Right lobe of liver (tissue), 6 donors: Measurements from ENCODE around the gene ZDHHC5. TPM values are rescaled to one million over a fixed set of nuclear protein-coding genes. Genes with fewer than 3 reads are reported as not detected.

Experiments
- ATAC-seq, 4 donors: fragments of 200-7000 bp; cut with Tn5 transposase; one replicate each; pipeline ENCODE4 v1.9.1; 2020; ENCODE audit warnings: mild to moderate bottlenecking in 4 of 4, moderate library complexity in 4 of 4
- DNase-seq, 3 donors: peaks; one replicate each; pipeline ENCODE4 v3.0.0-alpha.2; 2020
- H3K27ac ChIP-seq, 3 donors: fragments of 200-600 bp; one replicate each; pipeline ENCODE4 v1.8.0; 2022
- H3K27me3 ChIP-seq, 2 donors: fragments of 200-600 bp; one replicate each; pipeline ENCODE4 v1.8.0; 2022
- H3K36me3 ChIP-seq, 4 donors: fragments of 200-600 bp; sonication (generic) in 1 of 4; one replicate each; pipeline versions ENCODE4 v1.5.1 to v1.8.0; 2017 to 2022; ENCODE audit warnings: control low read depth in 1 of 4
- H3K4me1 ChIP-seq, 4 donors: fragments of 200-600 bp; sonication (generic) in 1 of 4; one replicate each; pipeline versions ENCODE4 v1.5.1 to v1.8.0; 2017 to 2022; ENCODE audit warnings: control low read depth in 1 of 4
- H3K4me3 ChIP-seq, 3 donors: fragments of 200-600 bp; one replicate each; pipeline ENCODE4 v1.8.0; 2022
- H3K9me3 ChIP-seq, 4 donors: fragments of 200-600 bp; sonication (generic) in 1 of 4; one replicate each; pipeline versions ENCODE4 v1.5.1 to v1.8.0; 2017 to 2022; ENCODE audit warnings: control low read depth in 1 of 4
- CTCF ChIP-seq, 4 donors: fragments of 200-600 bp in 3 of 4; fragments of 450-650 bp in 1 of 4; IDR thresholded peaks; one replicate each; pipeline versions ENCODE4 v1.5.1 to v1.8.0; 2016 to 2022; ENCODE audit warnings: antibody characterized with exemption in 4 of 4, mild to moderate bottlenecking in 2 of 4
- POLR2A ChIP-seq: fragments of 450-650 bp; IDR thresholded peaks from one replicate; pipeline ENCODE4 v1.6.1; 2017; ENCODE audit warnings: antibody characterized with exemption, mild to moderate bottlenecking
- WGBS: methylation state at CpG from one replicate; pipeline ENCODE4 v1.1.6; 2018; ENCODE audit warnings: low coverage, low lambda C conversion rate; ENCODE audit not compliant: insufficient coverage; ENCODE audit errors: missing lambda C conversion rate; 5-methylcytosine and 5-hydroxymethylcytosine counted together
- intact Hi-C, 2 donors: fragments of 100-400 bp; cut with DNase I; formaldehyde crosslinking; loops; one replicate each; pipeline versions ENCODE4 v1.11.2 to v1.14.1; 2022
- total RNA-seq, 6 experiments: library from RNA; depleted of rRNA in 2 of 6; stranded (reverse); fragments of >200 nt in 2 of 6; fragmentation: NEBNext Ultra II Directional in 3 of 6; extraction: Animal tissue kit (Norgen Biotek cat#: 25700) in 3 of 6; gene quantifications; one replicate each; pipeline versions ENCODE4 v1.1.0 to v1.2.4, GENCODE V29; 2016 to 2023
- donor health status: DM: no; HTN: yes; CAD: no.
- donor health status: DM: no; HTN: no; CAD: no.
- donor health status: DM: no; HTN: no; CAD: no.
- donor health status: DM: no; HTN: yes; CAD: no.
- donor health status: DM: no; HTN: yes; CAD: no.

ZDHHC5 gene
- total RNA-seq, 6 experiments from 2014 or later, result 27.0 to 35.7 (median 33.6) TPM

- WGBS, result 8% methylated on average over 5 of the region's 10 CpGs
- Histone ChIP-seq H3K27me3 (peaks cover 0 to 11% of the 10 kb centered on the region in 2 donors), H3K9me3 (no peaks in the 10 kb centered on the region), H3K4me3 (no peak overlapping the region), H3K4me1 (peaks cover 0 to 13% (median 0%) of the 10 kb centered on the region in 4 donors), H3K27ac (no peak overlapping the region), H3K36me3 (no peaks in the 10 kb centered on the region)
- ATAC-seq (no peak), DNase-seq (no peak)
- TF ChIP-seq CTCF (IDR thresholded peaks at IDR 0.05), result no peak
- TF ChIP-seq POLR2A, result no peak
- intact Hi-C loops, result loop anchor here (10.0 kb wide), 2 partner anchors 183 to 303 kb away; partner anchors contain the start of gene RTN4RL2 (in 1 of the 2)
Measured at GRCh38 chr11:57647372-57647771, 20.5 kb upstream of the ZDHHC5 start.

- Histone ChIP-seq H3K9me3 (no peaks in the 10 kb centered on the region), H3K27me3 (peaks cover 0 to 11% of the 10 kb centered on the region in 2 donors), H3K36me3 (no peaks in the 10 kb centered on the region), H3K27ac (no peak overlapping the region), H3K4me1 (peaks cover 0 to 13% (median 0%) of the 10 kb centered on the region in 4 donors), H3K4me3 (no peak overlapping the region)
- intact Hi-C loops, result loop anchor here (10.0 kb wide), 2 partner anchors 183 to 303 kb away; partner anchors contain the start of gene RTN4RL2 (in 1 of the 2)
- 12% methylated on average over 9 of the region's 13 CpGs for WGBS
- peak in 2 of 4 donors; percentile 2 to 8 for ATAC-seq
- peak in 1 of 3 donors; percentile 41 for DNase-seq
- TF ChIP-seq CTCF (IDR thresholded peaks at IDR 0.05) (no peak), POLR2A (no peak)
Measured at GRCh38 chr11:57647960-57648800, 19.7 kb upstream of the ZDHHC5 start.

GRCh38 chr11:57648801-57649735, 18.8 kb upstream of the ZDHHC5 start:
- TF ChIP-seq CTCF (IDR thresholded peaks at IDR 0.05), result no peak
- TF ChIP-seq POLR2A, result no peak
- Histone ChIP-seq H3K27ac (no peak overlapping the region), H3K4me1 (peaks cover 0 to 13% (median 0%) of the 10 kb centered on the region in 4 donors), H3K4me3 (peak overlapping the region in 1 of 3 donors; percentile 7), H3K36me3 (no peaks in the 10 kb centered on the region), H3K9me3 (no peaks in the 10 kb centered on the region), H3K27me3 (peaks cover 0 to 11% of the 10 kb centered on the region in 2 donors)
- no peak for DNase-seq
- peak in 1 of 4 donors; percentile 4 for ATAC-seq
- 9% methylated on average over 22 of the region's 23 CpGs for WGBS
- intact Hi-C loops, result loop anchor here (10.0 kb wide), 2 partner anchors 184 to 304 kb away; partner anchors contain the start of gene RTN4RL2 (in 1 of the 2)
